Muscle of leg (tissue), 11 donors: ENCODE data around the gene ITLN2. TPM values are rescaled to one million over a fixed set of nuclear protein-coding genes. Genes with fewer than 3 reads are reported as not detected.
"Not testable (repeated sequence)": the region's sequence is repeated elsewhere in the genome, so short reads cannot be mapped to it uniquely, and the experiment has no call there.

Source experiments
- DNase-seq: peaks from one replicate; pipeline ENCODE4 v3.0.0; 2013
- H3K27ac ChIP-seq: one replicate; pipeline ENCODE4 v1.5.1; 2013; ENCODE audit warnings: mild to moderate bottlenecking, low read length, control low read depth
- H3K27me3 ChIP-seq: one replicate; pipeline ENCODE4 v1.6.1; 2013; ENCODE audit warnings: low read length; ENCODE audit not compliant: control insufficient read depth, insufficient read depth
- H3K36me3 ChIP-seq: one replicate; pipeline ENCODE4 v1.6.1; 2013; ENCODE audit warnings: low read length; ENCODE audit not compliant: control insufficient read depth, insufficient read depth
- H3K4me1 ChIP-seq: one replicate; pipeline ENCODE4 v1.6.1; 2013; ENCODE audit warnings: low read length; ENCODE audit not compliant: control insufficient read depth, insufficient read depth
- H3K4me3 ChIP-seq: one replicate; pipeline ENCODE4 v1.5.1; 2013; ENCODE audit warnings: low read length, control low read depth
- H3K9me3 ChIP-seq: replicated peaks from 2 replicates; pipeline ENCODE4 v1.6.1; 2013; ENCODE audit warnings: low read depth, low read length; ENCODE audit not compliant: control insufficient read depth
- WGBS: methylation state at CpG from one replicate; pipeline ENCODE4 v1.1.5; 2013; ENCODE audit warnings: missing lambda C conversion rate; ENCODE audit not compliant: insufficient coverage; 5-methylcytosine and 5-hydroxymethylcytosine counted together
- polyA plus RNA-seq, 8 donors: library from polyadenylated mRNA; unstranded; fragments of 120-200 nt; gene quantifications; one replicate each; pipeline versions ENCODE4 v1.2.1 to v1.2.3, GENCODE V29; 2013; ENCODE audit warnings: inconsistent platforms in 1 of 8, low replicate concordance in 1 of 8; ENCODE audit not compliant: insufficient read length in 8 of 8, insufficient read depth in 1 of 8
- total RNA-seq: library from RNA; stranded (reverse); fragments of 120-200 nt; gene quantifications from one replicate; pipeline ENCODE4 v1.2.4, GENCODE V29; 2013

ITLN2 gene
- total and polyA plus RNA-seq, 9 donors = 0.56 TPM; not detected in 8

GRCh38 chr1:160953030-160953429, 1.6 kb downstream of the ITLN2 start:
- 52% methylated on average over 3 of the region's 3 CpGs for WGBS
- H3K9me3 ChIP-seq = no peaks in the 10 kb centered on the region
- H3K36me3 ChIP-seq = no peaks in the 10 kb centered on the region
- DNase-seq = no peak
- no peak overlapping the region for H3K27ac ChIP-seq
- H3K27me3 ChIP-seq = no peaks in the 10 kb centered on the region
- H3K4me3 ChIP-seq = no peak overlapping the region
- peaks cover 4% of the 10 kb centered on the region for H3K4me1 ChIP-seq

- Histone ChIP-seq H3K27ac (no peak overlapping the region), H3K9me3 (no peaks in the 10 kb centered on the region), H3K4me1 (peaks cover 4% of the 10 kb centered on the region), H3K27me3 (no peaks in the 10 kb centered on the region), H3K36me3 (no peaks in the 10 kb centered on the region), H3K4me3 (no peak overlapping the region)
- 57% methylated on average over 1 of the region's 2 CpGs for WGBS
- no peak for DNase-seq
Observed at GRCh38 chr1:160952129-160952510, 2.5 kb downstream of the ITLN2 start.

- Histone ChIP-seq H3K4me3 (no peak overlapping the region), H3K27ac (no peak overlapping the region), H3K9me3 (no peaks in the 10 kb centered on the region), H3K27me3 (no peaks in the 10 kb centered on the region), H3K4me1 (peaks cover 4% of the 10 kb centered on the region), H3K36me3 (no peaks in the 10 kb centered on the region)
- 49% methylated on average over 5 of the region's 8 CpGs for WGBS
- DNase-seq = peak; percentile 43
Observed at GRCh38 chr1:160951443-160952128, 3.0 kb downstream of the ITLN2 start.

- Histone ChIP-seq H3K27ac (no peak overlapping the region), H3K4me1 (peaks cover 4% of the 10 kb centered on the region), H3K9me3 (no peaks in the 10 kb centered on the region), H3K36me3 (no peaks in the 10 kb centered on the region), H3K27me3 (no peaks in the 10 kb centered on the region), H3K4me3 (no peak overlapping the region)
- DNase-seq = no peak
- 100% methylated on average over 1 of the region's 3 CpGs for WGBS
Observed at GRCh38 chr1:160950657-160951056, 4.0 kb downstream of the ITLN2 start.

- WGBS = no CpG with 5 or more reads among the region's 2 CpGs
- Histone ChIP-seq H3K4me1 (peaks cover 4% of the 10 kb centered on the region), H3K36me3 (no peaks in the 10 kb centered on the region), H3K4me3 (no peak overlapping the region), H3K9me3 (no peaks in the 10 kb centered on the region), H3K27me3 (peaks cover 2% of the 10 kb centered on the region), H3K27ac (no peak overlapping the region)
- no peak for DNase-seq
Observed at GRCh38 chr1:160949881-160950280, 4.7 kb downstream of the ITLN2 start.

- not testable (repeated sequence) for H3K4me3 ChIP-seq, H3K4me1 ChIP-seq, H3K27me3 ChIP-seq, H3K36me3 ChIP-seq, H3K27ac ChIP-seq, H3K9me3 ChIP-seq, DNase-seq
- no CpG with 5 or more reads among the region's 7 CpGs for WGBS
Observed at GRCh38 chr1:160949216-160949880, 5.3 kb downstream of the ITLN2 start.

GRCh38 chr1:160947174-160947759, 7.3 kb downstream of the ITLN2 start:
- not testable (repeated sequence) for H3K27ac ChIP-seq, H3K9me3 ChIP-seq, H3K4me1 ChIP-seq

GRCh38 chr1:160945881-160946280, 8.7 kb downstream of the ITLN2 start:
- H3K9me3 ChIP-seq, H3K27ac ChIP-seq, H3K4me3 ChIP-seq, H3K27me3 ChIP-seq, H3K36me3 ChIP-seq, H3K4me1 ChIP-seq, DNase-seq: not testable (repeated sequence)
- no CpG with 5 or more reads among the region's 6 CpGs for WGBS

More at GRCh38 chr1:160947174-160947759, 7.3 kb downstream of the ITLN2 start:
- not testable (repeated sequence) for H3K27me3 ChIP-seq, DNase-seq, H3K36me3 ChIP-seq, H3K4me3 ChIP-seq
- no CpG with 5 or more reads among the region's 7 CpGs for WGBS

GRCh38 chr1:160945079-160945478, 9.5 kb downstream of the ITLN2 start:
- no peaks in the 10 kb centered on the region for H3K9me3 ChIP-seq
- no peaks in the 10 kb centered on the region for H3K36me3 ChIP-seq
- H3K27me3 ChIP-seq = peaks cover 2% of the 10 kb centered on the region
- H3K4me3 ChIP-seq = no peak overlapping the region
- no peak for DNase-seq
- 94% methylated on average over 8 of the region's 15 CpGs for WGBS
- no peak overlapping the region for H3K27ac ChIP-seq
- no peaks in the 10 kb centered on the region for H3K4me1 ChIP-seq

- H3K27ac ChIP-seq = no peak overlapping the region
- H3K9me3 ChIP-seq = no peaks in the 10 kb centered on the region
- H3K36me3 ChIP-seq = no peaks in the 10 kb centered on the region
- no CpG with 5 or more reads among the region's 3 CpGs for WGBS
- H3K27me3 ChIP-seq = peaks cover 2% of the 10 kb centered on the region
- H3K4me1 ChIP-seq = no peaks in the 10 kb centered on the region
- no peak overlapping the region for H3K4me3 ChIP-seq
- no peak for DNase-seq
Observed at GRCh38 chr1:160942926-160943325, 11.7 kb downstream of the ITLN2 start.
